ENCODE results near the gene CAMKMT. TPM values are rescaled to one million over a fixed set of nuclear protein-coding genes. Genes with fewer than 3 reads are reported as not detected.

CAMKMT gene
- total and polyA plus RNA-seq, 9 of the 15 experiments (the other 6 are each of a cell fraction or from before 2014, with no cell fraction given) = 1.6 to 15.3 (median 7.4) TPM

GRCh38 chr2:44464437-44464836 lies 102.7 kb downstream of the CAMKMT start:
- H3K4me3 ChIP-seq = no peak overlapping the region
- DNase-seq (ENCODE audit: extremely low read depth in 1 of 4, low spot score in 3 of 4) (no peak), ATAC-seq (no peak), FAIRE-seq (no peak)
- POLR2A ChIA-PET = interaction anchor here (1.2 kb wide), 1 partner anchor 14 kb away, joined by 3 read pairs; no protein-coding TSS in a partner anchor
- H4K20me1 ChIP-seq (replicated peaks; ENCODE audit: control insufficient read depth, insufficient read depth, low read length) = no peaks in the 10 kb centered on the region
- intact Hi-C loops (cut with micrococcal nuclease) = no loop called here
- in situ Hi-C loops (cut with MboI) = no loop called here
- no peak overlapping the region for H3K9ac ChIP-seq (ENCODE audit: insufficient read depth in 1 of 2, low read depth in 2 of 2, low read length in 2 of 2)
- no TSS peak for BruUV-seq (replicated peaks)
- no peaks in the 10 kb centered on the region for H3K36me3 ChIP-seq (ENCODE audit: control insufficient read depth, insufficient read depth, low read length)
- H3K27ac ChIP-seq (ENCODE audit: extremely low read depth, low read depth, low read length) = no peak overlapping the region
- H3K4me1 ChIP-seq (replicated peaks in 1 of 2; ENCODE audit: control insufficient read depth in 2 of 2, insufficient read depth in 2 of 2, low read length in 2 of 2) = no peaks in the 10 kb centered on the region
- no peak for TF ChIP-seq CEBPB (tag; IDR thresholded peaks at IDR 0.05)
- TF ChIP-seq ZNF445 (CRISPR knock-in tag; IDR thresholded peaks at IDR 0.05; ENCODE audit: low read depth) = no peak
- no peak for TF ChIP-seq CBFB (CRISPR knock-in tag; IDR thresholded peaks at IDR 0.05)
- TF ChIP-seq ARNT (IDR thresholded peaks at IDR 0.05) = no peak
- no peak for TF ChIP-seq TBP (optimal IDR thresholded peaks at IDR 0.05; ENCODE audit: low read depth, low read length)
- TF ChIP-seq PREB (CRISPR knock-in tag; IDR thresholded peaks at IDR 0.05) = no peak
- TF ChIP-seq TRIM24 (IDR thresholded peaks at IDR 0.05) = no peak
- TF ChIP-seq SOX6 (IDR thresholded peaks at IDR 0.05) = no peak
- TF ChIP-seq ZNF347 (CRISPR knock-in tag; IDR thresholded peaks at IDR 0.05; ENCODE audit: low read depth) = no peak
- no peak for TF ChIP-seq ZNF431 (CRISPR knock-in tag; IDR thresholded peaks at IDR 0.05)
- TF ChIP-seq THAP12 (CRISPR knock-in tag; IDR thresholded peaks at IDR 0.05) = no peak
- TF ChIP-seq TCF7 (IDR thresholded peaks at IDR 0.05; ENCODE audit: borderline replicate concordance) = no peak
- no peak for TF ChIP-seq MBD1 (CRISPR knock-in tag; IDR thresholded peaks at IDR 0.05)
- no peak for TF ChIP-seq NEUROD1 (IDR thresholded peaks at IDR 0.05; ENCODE audit: borderline replicate concordance, low read depth, low read length, partially characterized antibody)
- TF ChIP-seq FOXA1 (IDR thresholded peaks at IDR 0.05; ENCODE audit: borderline replicate concordance) = no peak
- no peaks in the 10 kb centered on the region for H3K9me1 ChIP-seq (ENCODE audit: control insufficient read depth, insufficient read depth, low read length)
- H3K4me2 ChIP-seq (ENCODE audit: insufficient read depth, low read length) = no peak overlapping the region
- no peaks in the 10 kb centered on the region for H3K79me2 ChIP-seq (ENCODE audit: control insufficient read depth, insufficient read depth, low read length)
- CTCF ChIA-PET (ENCODE audit: low intra/inter-chr PET ratio) = no interaction called here
- no peaks in the 10 kb centered on the region for H3K27me3 ChIP-seq (ENCODE audit: control insufficient read depth in 2 of 2, insufficient read depth in 2 of 2, low read length in 2 of 2)
- no peak overlapping the region for H2AFZ ChIP-seq (ENCODE audit: low read depth, low read length)
- H3K9me3 ChIP-seq (replicated peaks; ENCODE audit: control insufficient read depth, insufficient read depth, low read depth, low read length) = peaks cover 2% of the 10 kb centered on the region; the same call in 1 of the 2 replicates
- WGBS (ENCODE audit: insufficient coverage, low coverage, missing lambda C conversion rate) = 69% methylated on average over 1 of the region's 1 CpG
